Keratinocyte (primary cell): ENCODE results near the gene RGS18.

Source experiments
- CTCF ChIP-seq, 3 experiments: IDR thresholded peaks in 1 of 3; conservative IDR thresholded peaks in 1 of 3; optimal IDR thresholded peaks in 1 of 3; 2 replicates in 2 of 3; 3 replicates in 1 of 3; pipeline versions ENCODE3 to v1.5.1; 2011; ENCODE audit warnings: low read length in 3 of 3, mild to moderate bottlenecking in 3 of 3, moderate library complexity in 2 of 3, control low read depth in 1 of 3, inconsistent platforms in 1 of 3; ENCODE audit not compliant: insufficient read depth in 2 of 3; ENCODE audit errors: extremely low read depth in 1 of 3
- EZH2 ChIP-seq: IDR thresholded peaks from one replicate; pipeline ENCODE4 v1.6.1; 2012; ENCODE audit warnings: inconsistent platforms, mild to moderate bottlenecking, low read length, moderate library complexity

GRCh38 chr1:192160196-192160595 lies 1.9 kb downstream of the RGS18 start:
- TF ChIP-seq CTCF (optimal IDR thresholded peaks at IDR 0.05 in 1 of 3, IDR thresholded peaks at IDR 0.05 in 1 of 3, conservative IDR thresholded peaks at IDR 0.05 in 1 of 3; ENCODE audit: extremely low read depth in 1 of 3, insufficient read depth in 2 of 3, low read length in 3 of 3), result no peak
- no peak for TF ChIP-seq EZH2
